Smooth muscle cell (in vitro differentiated cells): Measurements from ENCODE around the gene FRMD3. TPM values are rescaled to one million over a fixed set of nuclear protein-coding genes. Genes with fewer than 3 reads are reported as not detected.
A peak's percentile ranks its signal among the peaks of the same experiment; 100 is the strongest.

Experiments
- DNase-seq: peaks from one replicate; lab custom pipeline; 2025; ENCODE audit not compliant: unreplicated experiment; lab: John Stamatoyannopoulos, UW
- H2AFZ ChIP-seq: fragments of 200-600 bp; sonication (generic); 2 replicates; pipeline ENCODE4 v1.6.0; 2016; ENCODE audit warnings: antibody characterized with exemption, low read depth, mild to moderate bottlenecking
- H3F3A ChIP-seq: fragments of 200-600 bp; sonication (generic); 2 replicates; pipeline ENCODE4 v1.6.0; 2017; ENCODE audit warnings: antibody characterized with exemption, low read depth
- H3K27ac ChIP-seq: fragments of 200-600 bp; sonication (generic); 2 replicates; pipeline ENCODE4 v1.5.1; 2016; ENCODE audit warnings: low read depth, mild to moderate bottlenecking
- H3K27me3 ChIP-seq: fragments of 200-600 bp; sonication (generic); 2 replicates; pipeline ENCODE4 v1.6.1; 2016; ENCODE audit warnings: low read depth, mild to moderate bottlenecking
- H3K36me3 ChIP-seq: fragments of 200-600 bp; sonication (generic); 2 replicates; pipeline ENCODE4 v1.5.1; 2016; ENCODE audit warnings: low read depth
- H3K4me1 ChIP-seq: fragments of 200-600 bp; sonication (generic); 2 replicates; pipeline ENCODE4 v1.5.1; 2016; ENCODE audit warnings: low read depth
- H3K4me2 ChIP-seq: fragments of 200-600 bp; sonication (generic); 2 replicates; pipeline ENCODE4 v1.6.0; 2016; ENCODE audit warnings: mild to moderate bottlenecking
- H3K4me3 ChIP-seq: fragments of 200-600 bp; sonication (generic); 2 replicates; pipeline ENCODE4 v1.5.1; 2016; ENCODE audit warnings: mild to moderate bottlenecking
- H3K79me2 ChIP-seq: fragments of 200-600 bp; sonication (generic); 2 replicates; pipeline ENCODE4 v1.6.0; 2016; ENCODE audit warnings: low read depth, mild to moderate bottlenecking
- H3K9ac ChIP-seq: fragments of 200-600 bp; sonication (generic); 2 replicates; pipeline ENCODE4 v1.6.0; 2016; ENCODE audit warnings: low read depth
- H3K9me3 ChIP-seq: fragments of 200-600 bp; sonication (generic); replicated peaks from 2 replicates; pipeline ENCODE4 v1.5.1; 2016; ENCODE audit warnings: low read depth
- H4K20me1 ChIP-seq: fragments of 200-600 bp; sonication (generic); 2 replicates; pipeline ENCODE4 v1.6.0; 2016; ENCODE audit warnings: low read depth
- WGBS: methylation state at CpG from one replicate; pipeline ENCODE4 v1.1.7; 2016; ENCODE audit warnings: low lambda C conversion rate; 5-methylcytosine and 5-hydroxymethylcytosine counted together
- polyA plus RNA-seq: library from polyadenylated mRNA; unstranded; fragments of >200 nt; fragmentation: Nextera tagmentation; extraction: Ambion mirVana; gene quantifications from 2 replicates; pipeline ENCODE4 v1.2.1, GENCODE V29; 2016
- total RNA-seq: library from RNA; depleted of rRNA; stranded (reverse); fragments of >200 nt; gene quantifications from 2 replicates; pipeline ENCODE4 v1.2.3, GENCODE V29; 2014
- TF ChIP-seq, protein P1 (sequence below): fragments of 200-600 bp; sonication (generic); IDR thresholded peaks from 2 replicates; pipeline ENCODE4 v1.5.1; 2017; ENCODE audit warnings: borderline replicate concordance, mild to moderate bottlenecking, antibody characterized with exemption; ENCODE audit not compliant: insufficient read depth, poor library complexity, severe bottlenecking

Gene FRMD3
- total RNA-seq (0.27 and 0.72 TPM in 2 replicates), polyA plus RNA-seq (0.79 and 2.8 TPM in 2 replicates)

DNA sequence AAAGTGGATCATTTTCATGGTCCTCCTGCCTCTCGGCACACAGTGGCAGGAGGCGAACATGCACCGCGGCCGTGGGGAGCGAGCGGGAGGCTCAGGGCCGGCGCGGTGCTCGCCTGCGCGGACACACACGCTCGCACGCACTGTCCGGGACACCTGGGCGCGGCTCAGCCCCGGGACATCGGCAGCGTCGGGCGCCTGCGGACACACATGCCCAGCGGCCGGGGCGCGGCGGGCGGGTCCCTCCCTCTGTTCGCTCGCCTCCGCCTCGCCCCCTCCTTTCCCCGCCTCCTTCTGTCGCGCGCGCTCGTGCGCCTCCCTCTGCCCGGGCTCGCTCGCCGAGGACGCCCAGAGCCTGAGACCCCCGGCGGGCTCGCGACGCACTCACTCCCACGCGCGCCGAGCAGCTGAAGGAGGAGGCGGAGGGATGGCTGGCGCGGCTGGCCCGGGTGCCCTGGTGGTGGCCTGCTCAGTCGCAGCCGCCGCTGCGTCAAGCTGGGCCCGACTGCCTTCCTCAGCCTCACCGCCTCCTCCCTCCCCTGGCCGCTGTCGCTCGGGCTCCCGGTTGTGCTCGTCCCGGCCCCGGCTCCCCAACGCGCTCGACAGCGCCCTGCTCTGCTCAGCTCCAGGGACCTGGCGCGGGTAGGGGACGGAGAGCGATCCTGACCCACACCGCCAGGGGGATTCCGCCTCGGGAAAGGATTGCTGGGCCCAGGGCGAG lies at the start of gene FRMD3:
Gene FRMD3 (minus strand): TSS at position 230 of the 718 bp plus-strand sequence. CDS start 170 bp downstream, at position 60.
- no peak within 1 kb of the TSS for H3K9ac ChIP-seq
- H3K4me1 ChIP-seq = peaks cover 17% of the 10 kb centered on the region
- H3K79me2 ChIP-seq = no peaks in the 10 kb centered on the region
- no peaks in the 10 kb centered on the region for H3K36me3 ChIP-seq
- peak within 1 kb of the TSS; percentile 65 for H3K4me3 ChIP-seq
- no peak for DNase-seq
- H3K27ac ChIP-seq = no peak within 1 kb of the TSS
- peak within 1 kb of the TSS; percentile 41 for H2AFZ ChIP-seq
- peaks cover 75% of the 10 kb centered on the region for H3K27me3 ChIP-seq
- WGBS = 2% methylated on average over 58 of the region's 85 CpGs
- H3F3A ChIP-seq = no peaks in the 10 kb centered on the region
- TF ChIP-seq, protein P1, sequence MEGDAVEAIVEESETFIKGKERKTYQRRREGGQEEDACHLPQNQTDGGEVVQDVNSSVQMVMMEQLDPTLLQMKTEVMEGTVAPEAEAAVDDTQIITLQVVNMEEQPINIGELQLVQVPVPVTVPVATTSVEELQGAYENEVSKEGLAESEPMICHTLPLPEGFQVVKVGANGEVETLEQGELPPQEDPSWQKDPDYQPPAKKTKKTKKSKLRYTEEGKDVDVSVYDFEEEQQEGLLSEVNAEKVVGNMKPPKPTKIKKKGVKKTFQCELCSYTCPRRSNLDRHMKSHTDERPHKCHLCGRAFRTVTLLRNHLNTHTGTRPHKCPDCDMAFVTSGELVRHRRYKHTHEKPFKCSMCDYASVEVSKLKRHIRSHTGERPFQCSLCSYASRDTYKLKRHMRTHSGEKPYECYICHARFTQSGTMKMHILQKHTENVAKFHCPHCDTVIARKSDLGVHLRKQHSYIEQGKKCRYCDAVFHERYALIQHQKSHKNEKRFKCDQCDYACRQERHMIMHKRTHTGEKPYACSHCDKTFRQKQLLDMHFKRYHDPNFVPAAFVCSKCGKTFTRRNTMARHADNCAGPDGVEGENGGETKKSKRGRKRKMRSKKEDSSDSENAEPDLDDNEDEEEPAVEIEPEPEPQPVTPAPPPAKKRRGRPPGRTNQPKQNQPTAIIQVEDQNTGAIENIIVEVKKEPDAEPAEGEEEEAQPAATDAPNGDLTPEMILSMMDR = peak; percentile 38
- H3K4me2 ChIP-seq = peak within 1 kb of the TSS; percentile 89
- no peaks in the 10 kb centered on the region for H4K20me1 ChIP-seq
- no peaks in the 10 kb centered on the region for H3K9me3 ChIP-seq

DNA sequence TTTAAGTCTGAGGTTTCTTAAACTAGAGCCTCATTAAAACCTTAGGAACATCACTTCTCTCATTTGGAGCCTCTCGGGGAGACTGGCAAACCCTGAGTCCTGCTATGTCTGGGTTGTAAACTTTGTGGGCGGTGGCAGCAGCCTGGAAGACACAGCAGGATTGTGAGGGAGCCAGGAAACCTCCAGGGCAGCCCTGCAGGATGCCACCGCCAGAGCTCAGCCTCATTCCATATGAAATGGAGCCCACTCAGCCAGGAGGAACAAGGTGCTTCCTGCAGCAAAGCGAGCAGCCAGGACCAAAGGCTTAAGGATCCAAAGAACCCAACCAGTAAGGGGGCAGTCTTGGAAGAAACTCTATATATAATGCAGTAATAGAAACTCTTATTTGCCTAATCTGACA lies 46.8 kb upstream of the FRMD3 start:
- Histone ChIP-seq H3K79me2 (no peaks in the 10 kb centered on the region), H4K20me1 (no peaks in the 10 kb centered on the region), H3K4me2 (no peak overlapping the region), H2AFZ (no peak overlapping the region), H3K9me3 (no peaks in the 10 kb centered on the region), H3K36me3 (no peaks in the 10 kb centered on the region), H3F3A (no peaks in the 10 kb centered on the region), H3K4me1 (no peaks in the 10 kb centered on the region), H3K27me3 (no peaks in the 10 kb centered on the region), H3K9ac (no peak overlapping the region), H3K4me3 (no peak overlapping the region), H3K27ac (no peak overlapping the region)
- TF ChIP-seq, protein P1 = no peak
- no peak for DNase-seq
- whole genome bisulfite sequencing = 62% methylated on average over 4 of the region's 4 CpGs

DNA sequence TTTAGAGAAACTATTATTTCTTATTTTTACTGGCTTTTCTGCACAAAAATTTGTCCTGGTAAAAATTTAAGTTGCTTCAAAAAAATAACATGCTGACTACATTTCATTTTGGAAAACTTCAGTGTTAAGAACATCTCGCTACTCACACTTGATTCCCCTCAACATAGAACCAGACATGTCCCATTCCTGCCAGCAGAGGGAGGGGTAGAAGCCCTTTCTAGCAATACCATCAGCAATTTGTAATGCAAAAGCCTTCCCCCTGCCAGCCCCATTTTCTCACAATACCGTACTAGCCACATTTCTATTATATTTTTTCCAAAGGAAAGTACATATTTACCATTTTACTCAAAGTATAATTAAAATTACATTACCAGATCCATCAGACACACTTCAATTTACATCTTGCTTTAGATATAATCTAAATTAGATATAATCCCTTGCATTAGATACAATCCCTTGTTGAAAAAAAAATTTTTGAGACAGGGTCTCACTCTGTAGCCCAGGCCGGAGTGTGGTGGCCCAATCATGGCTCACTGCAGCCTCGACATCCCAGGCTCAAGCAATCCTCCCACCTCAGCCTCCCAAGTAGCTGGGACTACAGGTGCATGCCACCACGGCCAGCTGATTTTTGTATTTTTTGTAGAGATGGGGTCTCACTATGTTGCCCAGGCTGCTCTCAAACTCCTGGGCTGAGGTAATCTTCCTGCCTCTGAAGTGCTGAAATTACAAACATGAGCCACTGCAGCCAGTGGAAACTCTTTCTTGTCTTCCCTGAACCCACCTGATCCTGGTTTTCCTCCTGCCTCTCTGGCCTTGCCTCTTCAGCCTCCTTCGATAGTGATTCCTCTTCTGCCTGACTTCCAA lies 45.2 kb upstream of the FRMD3 start:
- Histone ChIP-seq H3K27me3 (no peaks in the 10 kb centered on the region), H3K4me2 (no peak overlapping the region), H3K4me1 (no peaks in the 10 kb centered on the region), H3F3A (no peaks in the 10 kb centered on the region), H3K27ac (no peak overlapping the region), H3K36me3 (no peaks in the 10 kb centered on the region), H3K4me3 (no peak overlapping the region), H2AFZ (no peak overlapping the region), H3K9me3 (no peaks in the 10 kb centered on the region), H4K20me1 (no peaks in the 10 kb centered on the region), H3K9ac (no peak overlapping the region), H3K79me2 (no peaks in the 10 kb centered on the region)
- TF ChIP-seq, protein P1 = peak; percentile 80
- WGBS = 63% methylated on average over 6 of the region's 6 CpGs
- no peak for DNase-seq
